ENCODE data around the gene PPP1R36.
A peak's percentile ranks its signal among the peaks of the same experiment; 100 is the strongest.
"Not testable (repeated sequence)": the region's sequence is repeated elsewhere in the genome, so short reads cannot be mapped to it uniquely, and the experiment has no call there.

The PPP1R36 gene

DNA sequence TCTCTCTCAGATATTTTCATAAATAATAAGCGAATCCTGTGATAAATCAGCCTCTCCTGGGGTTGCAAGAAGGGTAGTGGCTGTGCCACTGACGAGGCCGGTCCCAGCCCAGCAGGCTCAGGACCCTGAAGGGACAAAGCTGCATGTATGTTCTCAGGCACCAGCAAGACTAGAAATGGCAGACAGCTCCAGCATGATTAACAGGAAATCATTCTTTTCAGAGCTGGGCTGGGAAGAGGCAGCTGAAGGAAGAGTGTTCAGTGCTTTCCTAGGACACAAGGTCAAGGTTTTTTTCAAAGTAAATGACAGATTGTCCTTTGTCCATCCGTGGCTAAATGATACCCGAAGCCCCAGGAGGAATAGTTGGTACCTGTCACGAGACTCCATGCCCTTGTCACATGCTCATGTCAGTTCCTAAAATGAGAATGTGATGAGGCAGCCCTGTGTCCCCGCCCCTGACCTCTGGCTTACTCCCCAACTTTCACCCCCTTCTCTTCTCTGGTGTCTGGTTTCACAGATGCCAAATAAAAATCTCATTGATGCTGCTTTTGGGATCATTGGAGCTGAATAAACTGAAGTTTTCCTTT is 65.1 kb downstream of the PPP1R36 start:
- no peak overlapping the region for H3K27ac ChIP-seq
- TF ChIP-seq ZFX (IDR thresholded peaks at IDR 0.05; ENCODE audit: borderline replicate concordance) = no peak
- TF ChIP-seq, protein P1, sequence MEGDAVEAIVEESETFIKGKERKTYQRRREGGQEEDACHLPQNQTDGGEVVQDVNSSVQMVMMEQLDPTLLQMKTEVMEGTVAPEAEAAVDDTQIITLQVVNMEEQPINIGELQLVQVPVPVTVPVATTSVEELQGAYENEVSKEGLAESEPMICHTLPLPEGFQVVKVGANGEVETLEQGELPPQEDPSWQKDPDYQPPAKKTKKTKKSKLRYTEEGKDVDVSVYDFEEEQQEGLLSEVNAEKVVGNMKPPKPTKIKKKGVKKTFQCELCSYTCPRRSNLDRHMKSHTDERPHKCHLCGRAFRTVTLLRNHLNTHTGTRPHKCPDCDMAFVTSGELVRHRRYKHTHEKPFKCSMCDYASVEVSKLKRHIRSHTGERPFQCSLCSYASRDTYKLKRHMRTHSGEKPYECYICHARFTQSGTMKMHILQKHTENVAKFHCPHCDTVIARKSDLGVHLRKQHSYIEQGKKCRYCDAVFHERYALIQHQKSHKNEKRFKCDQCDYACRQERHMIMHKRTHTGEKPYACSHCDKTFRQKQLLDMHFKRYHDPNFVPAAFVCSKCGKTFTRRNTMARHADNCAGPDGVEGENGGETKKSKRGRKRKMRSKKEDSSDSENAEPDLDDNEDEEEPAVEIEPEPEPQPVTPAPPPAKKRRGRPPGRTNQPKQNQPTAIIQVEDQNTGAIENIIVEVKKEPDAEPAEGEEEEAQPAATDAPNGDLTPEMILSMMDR (IDR thresholded peaks at IDR 0.05) = no peak

- H3K27ac ChIP-seq = not testable (repeated sequence)
These were observed 68.2 kb downstream of the PPP1R36 start for GRCh38 chr14:64617872-64618408.

DNA sequence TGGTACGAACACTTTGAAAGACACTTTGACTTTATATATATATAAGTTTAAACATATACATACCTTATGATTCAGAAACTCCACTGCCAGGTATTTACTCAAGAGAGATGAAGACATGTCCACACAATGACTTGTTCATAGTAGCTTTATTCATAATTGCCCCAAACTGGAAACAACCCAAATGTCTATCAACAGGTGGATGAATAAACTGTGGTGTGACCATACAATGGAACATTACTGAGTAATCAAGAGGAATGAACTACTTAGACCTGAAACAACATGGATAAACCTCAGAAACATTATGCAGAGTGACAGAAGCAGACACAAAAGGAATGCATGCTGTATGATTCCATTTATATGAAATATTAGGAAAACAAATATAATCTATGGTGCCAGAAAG is 71.1 kb downstream of the PPP1R36 start:
- no peak for TF ChIP-seq ZFX (IDR thresholded peaks at IDR 0.05; ENCODE audit: borderline replicate concordance)
- TF ChIP-seq, protein P1 (IDR thresholded peaks at IDR 0.05) = no peak
- no peak overlapping the region for H3K27ac ChIP-seq

GRCh38 chr14:64623554-64624165 is 73.9 kb downstream of the PPP1R36 start:
- TF ChIP-seq, protein P1 (IDR thresholded peaks at IDR 0.05) = no peak
- no peak for TF ChIP-seq ZFX (IDR thresholded peaks at IDR 0.05; ENCODE audit: borderline replicate concordance)
- H3K27ac ChIP-seq = no peak overlapping the region

DNA sequence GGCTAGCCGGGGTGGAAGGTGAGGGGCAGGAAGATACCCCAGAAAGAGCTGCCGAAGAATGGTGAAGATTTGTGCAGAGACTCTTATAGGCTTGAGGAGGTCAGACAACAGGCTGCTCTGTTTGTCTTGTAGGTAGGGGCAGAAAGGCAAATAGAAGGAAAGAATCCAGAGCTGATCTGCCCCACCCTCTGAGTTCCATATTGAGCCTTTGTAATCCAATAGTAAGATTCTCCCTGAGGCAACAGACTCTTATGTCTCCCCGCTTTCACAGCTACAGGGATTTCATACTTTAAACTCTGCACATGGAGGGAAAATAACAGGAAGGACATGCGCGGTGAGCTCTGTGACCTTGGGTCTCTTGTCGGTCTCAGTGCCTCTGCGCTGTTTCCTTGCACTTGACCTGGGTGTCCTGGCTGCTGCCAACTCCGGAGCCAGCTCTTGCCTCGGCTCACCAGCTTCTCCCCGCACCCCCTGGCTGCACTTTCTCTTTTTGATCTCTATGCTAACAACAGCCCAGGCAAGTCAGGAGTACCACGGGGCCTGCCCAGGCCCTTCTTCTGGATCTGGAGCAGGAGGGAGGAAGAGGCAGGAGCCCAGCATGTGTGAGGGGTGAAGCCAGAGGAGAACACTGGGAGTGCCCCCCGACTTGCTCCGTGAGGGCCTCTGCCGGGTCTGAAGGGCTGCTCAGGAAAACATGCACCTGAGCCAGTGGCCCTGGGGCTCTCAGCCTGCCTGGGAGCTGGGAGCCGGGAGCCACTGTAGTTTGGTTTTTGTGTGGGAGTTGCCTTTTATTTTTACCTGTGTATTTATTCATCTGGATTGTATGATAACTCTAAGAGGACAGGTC is 75.8 kb downstream of the PPP1R36 start:
- TF ChIP-seq, protein P1 (IDR thresholded peaks at IDR 0.05) = no peak
- TF ChIP-seq ZFX (IDR thresholded peaks at IDR 0.05; ENCODE audit: borderline replicate concordance) = no peak
- 0 out of 2 replicates have a peak overlapping the region, but pooled peaks have one; percentile 17 for H3K27ac ChIP-seq

- H3K27ac ChIP-seq = no peak overlapping the region
- no peak for TF ChIP-seq ZFX (IDR thresholded peaks at IDR 0.05; ENCODE audit: borderline replicate concordance)
- TF ChIP-seq, protein P1 (IDR thresholded peaks at IDR 0.05) = no peak
These were observed 79.2 kb downstream of the PPP1R36 start for GRCh38 chr14:64628940-64629408.

- H3K27ac ChIP-seq = no peak overlapping the region
- no peak for TF ChIP-seq ZFX (IDR thresholded peaks at IDR 0.05; ENCODE audit: borderline replicate concordance)
- TF ChIP-seq, protein P1 (IDR thresholded peaks at IDR 0.05) = no peak
These were observed 81.0 kb downstream of the PPP1R36 start for GRCh38 chr14:64630778-64631177.

DNA sequence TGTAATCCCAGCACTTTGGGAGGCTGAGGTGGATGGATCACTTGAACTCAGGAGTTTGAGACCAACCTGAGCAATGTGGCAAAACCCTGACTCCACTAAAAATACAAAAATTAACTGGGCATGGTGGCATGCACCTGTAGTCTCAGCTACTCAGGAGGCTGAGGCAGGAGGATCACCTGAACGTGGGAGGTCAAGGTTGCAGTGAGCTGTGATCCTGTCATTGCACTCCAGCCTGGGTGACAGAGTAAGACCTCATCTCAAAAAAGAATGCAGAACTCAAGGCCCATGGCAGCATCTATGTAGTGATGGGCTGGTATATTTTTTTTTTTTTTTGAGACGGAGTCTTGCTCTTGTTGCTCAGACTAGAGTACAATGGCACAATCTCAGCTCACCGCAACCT is 81.5 kb downstream of the PPP1R36 start:
- H3K27ac ChIP-seq = not testable (repeated sequence)
